Measurements from ENCODE around the gene PRSS22.

The PRSS22 gene

GRCh38 chr16:2866431-2866830 lies 8.5 kb upstream of the PRSS22 start:
- no peak overlapping the region for H2BK5ac ChIP-seq (ENCODE audit: low read length)
- H4K91ac ChIP-seq (ENCODE audit: low read depth, low read length, poor library complexity) = no peak overlapping the region
- no peak overlapping the region for H2BK120ac ChIP-seq (ENCODE audit: low read depth, low read length)
- H2AK5ac ChIP-seq (ENCODE audit: low read depth, low read length) = no peak overlapping the region
- no peaks in the 10 kb centered on the region for H3K79me1 ChIP-seq (ENCODE audit: low read depth, low read length)
- H3K18ac ChIP-seq (ENCODE audit: low read length) = no peak overlapping the region
- WGBS, 2 donors (ENCODE audit: extremely low coverage in 2 of 2, insufficient read length in 2 of 2, insufficient replicate concordance in 1 of 2) = no CpG with 5 or more reads among the region's 4 CpGs
- peaks cover 0 to 3% of the 10 kb centered on the region in 2 donors for H3K4me1 ChIP-seq (ENCODE audit: control insufficient read depth in 2 of 2, insufficient read depth in 1 of 2, low read depth in 1 of 2, low read length in 2 of 2)
- H3K36me3 ChIP-seq (replicated peaks in 1 of 2; ENCODE audit: control insufficient read depth in 2 of 2, insufficient read depth in 2 of 2, low read length in 2 of 2) = no peaks in the 10 kb centered on the region
- H3K23ac ChIP-seq (ENCODE audit: low read depth, low read length, poor library complexity) = no peak overlapping the region
- H3K27me3 ChIP-seq (ENCODE audit: control insufficient read depth in 3 of 3, insufficient read depth in 3 of 3, low read depth in 1 of 3, low read length in 3 of 3) = peaks cover 3 to 21% (median 21%) of the 10 kb centered on the region in 3 experiments
- H3K9me3 ChIP-seq (replicated peaks in 1 of 2; ENCODE audit: control insufficient read depth in 2 of 2, insufficient read depth in 1 of 2, low read depth in 1 of 2, low read length in 2 of 2) = peaks cover 0 to 2% of the 10 kb centered on the region in 2 donors
- H2AFZ ChIP-seq (ENCODE audit: low read length) = no peak overlapping the region
- no peak overlapping the region for H3K27ac ChIP-seq (replicated peaks; ENCODE audit: low read length)
- no peak overlapping the region for H4K8ac ChIP-seq (ENCODE audit: low read depth, low read length)
- no peak overlapping the region for H3K14ac ChIP-seq (ENCODE audit: low read length)
- no peak for DNase-seq (ENCODE audit: low spot score)
- H2BK12ac ChIP-seq (ENCODE audit: low read length) = no peak overlapping the region
- no peak overlapping the region for H3K9ac ChIP-seq (ENCODE audit: low read depth, low read length, poor library complexity)
- H3K4ac ChIP-seq (ENCODE audit: low read length) = no peak overlapping the region
- no peak overlapping the region for H2BK15ac ChIP-seq (ENCODE audit: low read length)
- H3K4me2 ChIP-seq (ENCODE audit: insufficient read depth, low read length, poor library complexity, severe bottlenecking) = no peak overlapping the region
- no peak overlapping the region for H3K4me3 ChIP-seq (ENCODE audit: low read length in 2 of 2)

GRCh38 chr16:2865651-2866050 lies 7.7 kb upstream of the PRSS22 start:
- H3K4me2 ChIP-seq (ENCODE audit: insufficient read depth, low read length, poor library complexity, severe bottlenecking) = no peak overlapping the region
- no CpG with 5 or more reads among the region's 4 CpGs for WGBS, 2 donors (ENCODE audit: extremely low coverage in 2 of 2, insufficient read length in 2 of 2, insufficient replicate concordance in 1 of 2)
- no peak for DNase-seq (ENCODE audit: low spot score)
- H3K14ac ChIP-seq (ENCODE audit: low read length) = no peak overlapping the region
- H3K4me1 ChIP-seq (ENCODE audit: control insufficient read depth in 2 of 2, insufficient read depth in 1 of 2, low read depth in 1 of 2, low read length in 2 of 2) = peaks cover 0 to 3% of the 10 kb centered on the region in 2 donors
- H2BK5ac ChIP-seq (ENCODE audit: low read length) = no peak overlapping the region
- no peak overlapping the region for H3K18ac ChIP-seq (ENCODE audit: low read length)
- H2BK120ac ChIP-seq (ENCODE audit: low read depth, low read length) = no peak overlapping the region
- H3K9ac ChIP-seq (ENCODE audit: low read depth, low read length, poor library complexity) = no peak overlapping the region
- no peak overlapping the region for H4K8ac ChIP-seq (ENCODE audit: low read depth, low read length)
- peak overlapping the region; percentile 28 for H2AK5ac ChIP-seq (ENCODE audit: low read depth, low read length)
- H3K27ac ChIP-seq (replicated peaks; ENCODE audit: low read length) = no peak overlapping the region
- no peaks in the 10 kb centered on the region for H3K36me3 ChIP-seq (replicated peaks in 1 of 2; ENCODE audit: control insufficient read depth in 2 of 2, insufficient read depth in 2 of 2, low read length in 2 of 2)
- no peak overlapping the region for H2AFZ ChIP-seq (ENCODE audit: low read length)
- H3K23ac ChIP-seq (ENCODE audit: low read depth, low read length, poor library complexity) = no peak overlapping the region
- no peak overlapping the region for H3K4ac ChIP-seq (ENCODE audit: low read length)
- H3K27me3 ChIP-seq (ENCODE audit: control insufficient read depth in 3 of 3, insufficient read depth in 3 of 3, low read depth in 1 of 3, low read length in 3 of 3) = peaks cover 3 to 21% (median 15%) of the 10 kb centered on the region in 3 experiments
- H3K79me1 ChIP-seq (ENCODE audit: low read depth, low read length) = no peaks in the 10 kb centered on the region
- no peak overlapping the region for H2BK12ac ChIP-seq (ENCODE audit: low read length)
- no peak overlapping the region for H4K91ac ChIP-seq (ENCODE audit: low read depth, low read length, poor library complexity)
- H3K4me3 ChIP-seq (ENCODE audit: low read length in 2 of 2) = no peak overlapping the region
- no peak overlapping the region for H2BK15ac ChIP-seq (ENCODE audit: low read length)
- H3K9me3 ChIP-seq (replicated peaks in 1 of 2; ENCODE audit: control insufficient read depth in 2 of 2, insufficient read depth in 1 of 2, low read depth in 1 of 2, low read length in 2 of 2) = peaks cover 0 to 2% of the 10 kb centered on the region in 2 donors

DNA sequence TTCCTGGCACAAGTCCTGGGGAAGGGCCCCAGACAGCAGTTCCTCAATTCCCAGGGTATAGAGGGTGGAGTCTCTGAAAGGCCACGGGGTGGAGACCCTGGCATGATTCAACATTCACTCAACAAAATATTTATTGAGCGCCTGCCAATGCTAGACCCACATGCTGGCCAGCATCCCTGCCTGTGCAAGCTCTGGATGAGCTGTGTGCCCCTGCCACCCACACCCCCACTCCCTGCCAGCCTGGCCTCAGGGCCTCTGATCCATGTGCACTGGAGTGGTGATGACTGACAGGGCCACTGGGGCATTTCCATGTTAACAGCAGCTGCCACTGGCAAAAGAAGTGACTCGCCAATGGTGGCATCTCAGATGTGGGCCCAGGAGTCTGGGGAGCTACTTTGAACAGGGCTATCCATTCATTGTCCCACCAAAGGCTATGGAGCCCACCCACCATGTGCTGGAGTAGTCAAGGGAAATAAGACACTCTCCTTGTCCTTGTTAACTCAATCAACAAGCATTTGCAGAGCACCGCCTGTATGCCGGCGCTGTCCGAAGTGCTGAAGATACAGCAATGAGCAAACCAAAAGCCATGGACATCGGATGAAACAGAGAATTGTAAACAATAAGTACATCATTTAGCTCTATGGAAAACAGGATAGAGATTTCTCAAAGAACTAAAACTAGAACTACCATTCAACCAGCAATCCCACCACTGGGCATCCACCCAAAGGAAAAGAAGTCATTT lies 3.0 kb upstream of the PRSS22 start:
- no peak overlapping the region for H2BK15ac ChIP-seq (ENCODE audit: low read length)
- H2BK5ac ChIP-seq (ENCODE audit: low read length) = no peak overlapping the region
- no peak overlapping the region for H3K4me2 ChIP-seq (ENCODE audit: insufficient read depth, low read length, poor library complexity, severe bottlenecking)
- H2BK120ac ChIP-seq (ENCODE audit: low read depth, low read length) = no peak overlapping the region
- H3K79me1 ChIP-seq (ENCODE audit: low read depth, low read length) = no peaks in the 10 kb centered on the region
- H3K36me3 ChIP-seq (replicated peaks in 1 of 2; ENCODE audit: control insufficient read depth in 2 of 2, insufficient read depth in 2 of 2, low read length in 2 of 2) = no peaks in the 10 kb centered on the region
- H3K18ac ChIP-seq (ENCODE audit: low read length) = no peak overlapping the region
- no peak overlapping the region for H3K9ac ChIP-seq (ENCODE audit: low read depth, low read length, poor library complexity)
- no peak overlapping the region for H3K23ac ChIP-seq (ENCODE audit: low read depth, low read length, poor library complexity)
- H3K27ac ChIP-seq (replicated peaks; ENCODE audit: low read length) = no peak overlapping the region
- H4K91ac ChIP-seq (ENCODE audit: low read depth, low read length, poor library complexity) = no peak overlapping the region
- H3K4ac ChIP-seq (ENCODE audit: low read length) = no peak overlapping the region
- H2AK5ac ChIP-seq (ENCODE audit: low read depth, low read length) = no peak overlapping the region
- no peaks in the 10 kb centered on the region for H3K4me1 ChIP-seq (ENCODE audit: control insufficient read depth in 2 of 2, insufficient read depth in 1 of 2, low read depth in 1 of 2, low read length in 2 of 2)
- H2BK12ac ChIP-seq (ENCODE audit: low read length) = no peak overlapping the region
- H3K14ac ChIP-seq (ENCODE audit: low read length) = no peak overlapping the region
- H3K27me3 ChIP-seq (ENCODE audit: control insufficient read depth in 3 of 3, insufficient read depth in 3 of 3, low read depth in 1 of 3, low read length in 3 of 3) = peaks cover 16 to 43% (median 40%) of the 10 kb centered on the region in 3 experiments
- no peak overlapping the region for H2AFZ ChIP-seq (ENCODE audit: low read length)
- no CpG with 5 or more reads among the region's 8 CpGs for WGBS, 2 donors (ENCODE audit: extremely low coverage in 2 of 2, insufficient read length in 2 of 2, insufficient replicate concordance in 1 of 2)
- DNase-seq (ENCODE audit: low spot score) = no peak
- no peak overlapping the region for H4K8ac ChIP-seq (ENCODE audit: low read depth, low read length)
- H3K9me3 ChIP-seq (replicated peaks in 1 of 2; ENCODE audit: control insufficient read depth in 2 of 2, insufficient read depth in 1 of 2, low read depth in 1 of 2, low read length in 2 of 2) = no peaks in the 10 kb centered on the region
- no peak overlapping the region for H3K4me3 ChIP-seq (ENCODE audit: low read length in 2 of 2)

DNA sequence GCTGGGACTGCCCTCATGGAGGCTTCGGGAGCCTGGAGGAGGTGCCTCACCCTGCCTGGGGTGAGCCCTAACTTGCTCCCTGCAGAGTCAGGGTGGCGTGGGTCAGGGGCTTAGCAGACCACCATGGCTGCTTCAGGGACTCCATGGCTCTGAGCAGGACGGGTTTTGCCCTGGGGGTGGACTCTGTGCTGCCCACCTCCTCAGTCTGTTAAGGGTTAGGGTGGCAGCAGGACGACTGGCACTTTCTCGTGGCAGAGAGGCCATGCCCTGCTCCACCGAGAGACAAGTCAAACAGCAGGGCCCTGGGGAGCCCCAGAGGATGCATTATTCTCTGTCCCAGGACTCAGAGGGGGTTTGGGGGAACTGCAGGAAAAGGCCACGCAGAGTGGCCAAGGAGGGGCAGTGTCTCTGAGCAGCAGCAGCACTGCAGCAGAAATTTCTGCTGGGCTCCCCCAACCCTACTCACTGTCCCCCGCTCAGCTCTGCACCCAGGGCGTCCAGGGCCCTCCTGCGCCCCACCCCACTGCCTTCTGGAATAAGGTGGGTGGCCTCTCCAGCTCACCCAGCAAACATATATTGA lies 1.8 kb upstream of the PRSS22 start:
- Histone ChIP-seq H2BK15ac (ENCODE audit: low read length) (no peak overlapping the region), H3K9ac (ENCODE audit: low read depth, low read length, poor library complexity) (no peak overlapping the region), H3K14ac (ENCODE audit: low read length) (no peak overlapping the region), H3K4me1 (ENCODE audit: control insufficient read depth in 2 of 2, insufficient read depth in 1 of 2, low read depth in 1 of 2, low read length in 2 of 2) (no peaks in the 10 kb centered on the region), H2BK12ac (ENCODE audit: low read length) (no peak overlapping the region), H3K4me2 (ENCODE audit: insufficient read depth, low read length, poor library complexity, severe bottlenecking) (no peak overlapping the region), H3K79me1 (ENCODE audit: low read depth, low read length) (no peaks in the 10 kb centered on the region), H3K18ac (ENCODE audit: low read length) (no peak overlapping the region), H2AFZ (ENCODE audit: low read length) (no peak overlapping the region), H3K27me3 (ENCODE audit: control insufficient read depth in 3 of 3, insufficient read depth in 3 of 3, low read depth in 1 of 3, low read length in 3 of 3) (peaks cover 13 to 41% (median 33%) of the 10 kb centered on the region in 3 experiments), H3K4me3 (ENCODE audit: low read length in 2 of 2) (no peak overlapping the region), H2BK120ac (ENCODE audit: low read depth, low read length) (no peak overlapping the region), H2BK5ac (ENCODE audit: low read length) (no peak overlapping the region), H3K9me3 (replicated peaks in 1 of 2; ENCODE audit: control insufficient read depth in 2 of 2, insufficient read depth in 1 of 2, low read depth in 1 of 2, low read length in 2 of 2) (peaks cover 2 to 5% of the 10 kb centered on the region in 2 donors), H3K4ac (ENCODE audit: low read length) (no peak overlapping the region), H3K27ac (replicated peaks; ENCODE audit: low read length) (no peak overlapping the region), H4K8ac (ENCODE audit: low read depth, low read length) (no peak overlapping the region), H3K23ac (ENCODE audit: low read depth, low read length, poor library complexity) (no peak overlapping the region), H2AK5ac (ENCODE audit: low read depth, low read length) (no peak overlapping the region), H4K91ac (ENCODE audit: low read depth, low read length, poor library complexity) (no peak overlapping the region), H3K36me3 (replicated peaks in 1 of 2; ENCODE audit: control insufficient read depth in 2 of 2, insufficient read depth in 2 of 2, low read length in 2 of 2) (no peaks in the 10 kb centered on the region)
- DNase-seq (ENCODE audit: low spot score) = no peak
- WGBS, 2 donors (ENCODE audit: extremely low coverage in 2 of 2, insufficient read length in 2 of 2, insufficient replicate concordance in 1 of 2) = no CpG with 5 or more reads among the region's 10 CpGs
